HG03575 (cell line): ENCODE data around the gene HEBP1.

ENCODE experiments used
- ATAC-seq: cut with Tn5 transposase; IDR thresholded peaks from one replicate; pipeline ENCODE4 v1.9.1; 2021; ENCODE audit not compliant: unreplicated experiment, insufficient number of reproducible peaks, low FRiP score; ENCODE audit errors: extremely low read depth

Gene HEBP1

DNA sequence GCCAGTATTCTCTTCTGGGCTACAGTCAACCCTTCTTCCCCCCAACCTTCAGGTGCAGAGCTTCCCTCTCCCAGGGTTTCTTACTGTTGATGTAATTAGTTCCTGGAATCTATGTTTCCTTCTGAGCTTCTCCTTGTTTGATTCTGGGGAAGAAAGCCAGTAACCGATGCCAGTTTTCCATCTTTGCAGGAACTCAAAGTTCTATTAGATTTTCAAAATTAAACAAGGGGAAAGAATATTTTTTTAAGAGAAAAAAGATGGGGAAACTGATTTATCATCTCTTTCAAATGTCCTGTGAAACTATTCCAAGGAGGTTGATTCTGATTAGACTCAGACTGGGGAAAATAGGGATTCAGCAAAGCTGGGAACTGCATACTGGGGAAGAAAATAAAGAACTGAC, 26.2 kb upstream of the HEBP1 start:
- no peak for ATAC-seq

DNA sequence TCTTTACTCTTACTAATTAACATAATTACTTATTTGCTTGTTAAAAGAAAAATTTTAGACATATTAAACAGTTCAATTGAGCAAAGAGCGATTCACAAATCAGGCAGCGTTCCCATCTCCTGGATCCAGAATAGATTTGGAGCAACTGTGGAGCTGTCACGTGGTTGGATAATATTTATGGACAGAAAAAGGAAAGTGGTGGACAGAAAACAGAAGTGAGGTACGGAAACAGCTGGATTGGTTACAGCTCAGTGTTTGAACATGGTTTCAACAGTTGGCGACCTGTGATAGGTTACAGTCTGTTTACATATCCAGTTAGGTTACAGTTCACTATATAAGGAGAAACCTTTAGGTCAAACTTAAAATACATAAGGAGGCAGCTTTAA, 24.5 kb upstream of the HEBP1 start:
- no peak for ATAC-seq

DNA sequence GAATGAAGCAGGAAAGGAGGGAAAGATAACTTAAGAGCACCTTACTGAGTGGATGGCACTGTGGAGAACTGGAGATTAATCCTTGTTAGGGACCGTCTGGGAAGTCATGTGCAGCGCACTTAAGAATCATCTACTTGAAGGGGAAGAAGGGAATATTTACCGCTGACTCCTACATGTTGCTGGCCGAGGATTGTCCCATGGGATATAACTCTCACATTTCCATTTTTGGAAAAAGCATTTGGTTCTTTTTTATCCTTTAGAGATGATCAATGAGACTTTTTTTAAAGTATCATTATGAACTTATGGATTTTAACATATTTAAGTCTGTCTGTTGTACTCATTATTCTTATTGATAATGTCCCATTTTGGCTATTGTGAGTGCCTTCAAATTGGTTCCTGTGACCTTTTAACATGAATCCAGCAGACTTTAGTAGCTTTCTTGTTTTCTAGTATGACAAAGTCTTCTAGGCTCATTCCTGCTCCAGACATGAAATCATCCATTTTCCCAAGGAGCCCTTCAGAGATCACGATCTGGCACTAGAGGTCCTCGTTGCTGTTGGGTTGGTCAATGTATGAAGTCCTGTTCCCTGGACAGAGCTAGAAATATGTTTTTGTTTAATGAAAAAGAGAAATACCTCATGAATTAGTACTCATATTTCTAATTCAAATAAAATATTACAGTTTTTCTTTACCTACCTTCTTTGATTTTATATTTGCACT, 23.9 kb upstream of the HEBP1 start:
- no peak for ATAC-seq

DNA sequence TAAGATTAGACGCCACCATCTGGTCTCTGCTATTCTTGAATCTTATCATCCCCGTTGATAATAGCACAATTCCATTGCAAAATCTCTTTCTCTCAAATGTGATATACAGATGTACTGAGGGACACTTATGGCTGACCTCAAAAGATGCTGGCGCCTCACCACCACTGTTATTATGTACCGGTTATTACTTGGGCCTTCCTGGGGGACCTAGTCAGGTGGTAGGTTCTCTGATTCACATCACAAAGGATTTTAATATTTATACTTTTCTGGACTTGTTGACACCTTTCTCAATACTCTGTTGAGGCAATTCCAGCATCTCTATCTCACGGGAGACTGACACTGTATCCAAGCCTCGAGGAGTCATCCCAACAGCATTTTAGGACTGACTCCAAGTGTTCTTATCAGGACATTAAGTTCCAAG, 22.8 kb upstream of the HEBP1 start:
- no peak for ATAC-seq

DNA sequence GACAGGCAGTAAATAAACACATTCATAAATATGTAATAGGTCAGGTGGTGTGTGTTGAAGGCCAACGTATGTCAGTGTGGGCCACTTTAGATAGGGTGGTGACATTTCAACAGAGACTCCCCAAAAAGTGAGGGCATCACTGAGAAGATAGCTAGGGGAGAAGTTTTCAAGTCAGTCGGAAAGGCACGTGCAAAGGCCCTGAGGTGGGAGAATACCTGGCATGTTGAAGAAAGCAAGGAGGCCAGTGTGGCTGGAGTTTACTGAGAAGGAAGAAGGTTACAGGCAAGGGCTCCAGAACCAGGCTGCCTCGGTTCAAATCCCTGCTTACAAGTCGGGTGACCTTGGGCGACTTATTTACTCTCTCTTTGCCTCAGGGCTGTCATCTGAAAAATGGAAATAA, 11.0 kb upstream of the HEBP1 start:
- no peak for ATAC-seq

DNA sequence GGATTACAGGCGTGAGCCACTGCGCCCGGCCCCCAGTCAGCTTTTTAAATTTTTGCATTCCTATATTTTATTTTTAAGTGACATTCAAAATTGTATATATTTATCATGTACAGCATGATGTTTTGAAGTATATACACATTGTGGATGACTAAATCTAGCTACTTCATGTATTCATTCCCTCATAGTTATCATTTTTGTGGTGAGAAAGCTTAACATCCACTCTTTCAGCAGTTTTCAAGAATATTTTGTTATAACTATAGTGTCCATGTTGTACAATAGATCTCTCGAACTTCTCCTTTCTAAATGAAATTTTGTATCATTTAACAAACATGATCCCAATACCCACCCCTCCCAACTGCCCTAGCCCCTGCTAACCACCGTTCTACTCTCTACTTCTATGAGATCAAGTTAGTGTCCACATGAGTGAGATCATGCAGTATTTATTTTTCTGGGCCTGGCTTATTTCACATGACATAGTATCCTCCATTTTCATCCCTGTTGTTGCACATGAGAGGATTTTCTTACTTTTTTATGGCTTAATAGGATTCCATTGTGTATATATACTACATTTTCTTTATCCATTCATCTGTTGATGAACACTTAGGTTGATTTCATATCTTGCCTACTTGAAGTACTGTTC, 8.8 kb upstream of the HEBP1 start:
- no peak for ATAC-seq

DNA sequence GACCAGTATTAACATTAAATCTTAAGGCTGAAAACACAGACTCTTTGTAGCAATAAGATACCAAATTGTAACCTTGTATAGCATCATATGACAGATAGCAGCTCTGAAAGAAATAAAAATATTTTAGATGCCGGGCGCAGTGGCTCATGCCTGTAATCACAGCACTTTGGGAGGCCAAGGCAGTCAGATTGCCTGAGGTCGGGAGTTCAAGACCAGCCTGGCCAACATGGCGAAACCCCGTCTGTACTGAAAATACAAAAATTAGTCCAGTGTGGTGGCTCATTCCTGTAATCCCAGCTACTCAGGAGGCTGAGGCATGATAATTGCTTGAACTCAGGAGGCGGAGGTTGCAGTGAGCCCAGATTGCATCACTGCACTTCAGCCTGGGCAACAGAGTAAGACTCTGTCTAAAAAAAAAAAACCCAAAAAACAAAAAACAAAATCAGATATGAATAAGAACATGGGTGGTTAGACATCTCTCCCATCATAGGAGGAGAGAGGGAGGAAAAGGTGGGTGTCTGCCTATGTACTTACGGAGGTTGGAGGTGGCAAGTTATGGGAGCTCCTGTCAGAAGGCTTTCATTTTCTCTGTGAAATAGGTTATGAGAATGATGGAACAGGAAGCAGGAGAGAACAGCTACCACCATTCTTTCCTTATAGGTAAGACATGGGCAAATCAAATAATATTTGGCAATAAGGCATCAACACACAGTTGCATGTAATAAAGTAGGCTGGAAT, 7.6 kb upstream of the HEBP1 start:
- ATAC-seq: no peak

DNA sequence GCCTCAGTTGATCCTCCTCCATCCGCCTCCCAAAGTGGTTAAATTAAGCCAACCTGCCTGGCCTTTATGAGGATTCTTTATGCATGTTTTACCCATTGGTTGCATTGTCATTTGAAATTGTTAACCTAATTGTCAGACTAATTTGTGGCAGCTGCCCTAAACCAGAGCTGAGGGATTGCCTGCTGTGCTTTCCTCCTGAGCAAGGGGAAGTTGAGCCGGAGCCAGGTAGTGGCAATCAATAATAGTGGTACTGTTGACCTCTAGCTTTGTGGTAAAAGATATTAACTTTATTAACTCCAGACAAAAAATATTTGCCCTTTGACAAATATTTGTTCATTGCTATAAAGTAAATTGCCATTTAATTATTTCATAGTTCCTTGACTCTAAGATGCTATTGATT, 5.6 kb upstream of the HEBP1 start:
- no peak for ATAC-seq

DNA sequence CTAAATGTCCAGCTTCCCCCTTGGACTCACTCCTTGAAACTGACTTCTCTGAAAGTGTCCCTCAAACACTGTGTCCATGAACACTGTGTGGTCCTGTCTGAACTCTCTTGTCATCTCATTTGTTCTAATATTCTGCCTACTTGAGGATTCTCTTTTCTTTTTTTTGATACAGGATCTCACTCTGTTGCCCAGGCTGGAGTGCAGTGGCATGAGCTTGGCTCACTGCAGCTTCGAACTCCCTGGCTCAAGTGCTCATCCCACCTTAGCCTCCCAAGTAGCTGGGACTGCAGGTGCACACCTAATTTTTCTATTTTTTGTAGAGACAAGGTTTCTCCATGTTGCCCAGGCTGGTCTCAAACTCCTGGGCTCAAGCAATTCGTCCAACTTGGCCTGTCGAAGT, 4.9 kb upstream of the HEBP1 start:
- no peak for ATAC-seq

DNA sequence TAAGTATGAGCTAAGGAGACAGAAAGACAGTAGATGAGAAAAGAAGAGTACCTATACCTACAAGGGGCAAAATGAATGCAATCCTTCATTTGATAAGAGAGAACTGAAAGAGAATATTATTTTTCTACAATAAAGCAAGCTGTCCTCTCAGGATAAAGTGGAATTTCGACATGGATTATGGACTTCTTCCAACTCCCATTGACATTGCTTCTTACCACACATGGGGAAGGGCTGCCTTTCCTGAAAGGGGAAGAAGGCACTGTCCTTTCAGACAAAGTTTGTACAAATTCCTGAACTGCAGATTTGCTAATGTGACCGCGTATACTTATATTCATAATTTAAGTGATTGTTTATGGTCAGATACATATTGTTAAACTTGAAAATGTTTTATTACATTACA, 4.3 kb upstream of the HEBP1 start:
- no peak for ATAC-seq

DNA sequence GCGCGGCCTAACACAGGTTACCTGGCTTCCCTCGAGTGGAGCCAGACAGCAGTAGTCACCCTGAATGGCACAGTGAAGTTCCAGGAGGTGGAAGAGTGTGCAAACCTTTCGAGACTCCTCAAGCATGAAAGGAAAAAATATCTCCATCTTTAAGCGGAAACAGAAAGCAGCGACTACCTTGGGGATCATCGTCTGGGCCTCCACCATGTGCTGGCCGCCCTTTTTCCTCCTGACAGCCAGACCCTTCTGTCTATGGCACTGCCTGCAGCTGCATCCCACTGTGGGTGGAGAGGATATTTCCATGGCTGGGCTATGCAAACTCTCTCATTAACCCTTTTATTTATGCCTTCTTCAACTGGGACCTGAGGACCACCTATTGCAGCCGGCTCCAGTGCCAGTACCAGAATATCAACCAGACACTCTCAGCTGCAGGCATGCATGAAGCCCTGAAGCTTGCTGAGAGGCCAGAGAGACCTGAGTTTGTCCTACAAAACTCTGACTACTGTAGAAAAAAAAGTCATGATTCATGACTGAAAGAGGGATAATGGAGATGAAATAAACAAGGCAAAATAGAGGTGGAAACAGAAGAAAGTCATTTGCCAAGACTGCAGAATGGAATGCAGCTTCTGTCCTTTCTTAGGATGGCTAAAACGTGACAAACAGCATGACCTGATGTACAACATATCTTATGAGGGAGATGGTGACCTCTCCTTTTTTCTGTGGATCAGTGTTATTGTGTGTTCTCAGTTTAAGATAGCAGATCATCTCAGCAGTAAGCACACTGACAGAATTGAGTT, 2.4 kb upstream of the HEBP1 start:
- no peak for ATAC-seq

DNA sequence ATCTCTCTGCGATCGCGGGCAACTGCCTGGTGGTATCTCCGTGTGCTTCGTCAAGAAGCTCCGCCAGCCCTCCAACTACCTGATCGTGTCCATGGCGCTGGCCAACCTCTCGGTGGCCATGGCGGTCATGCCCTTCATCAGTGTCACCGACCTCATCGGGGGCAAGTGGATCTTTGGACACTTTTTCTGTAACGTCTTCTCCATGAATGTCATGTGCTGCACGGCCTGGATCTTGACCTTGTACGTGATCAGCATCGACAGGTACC, 1.6 kb upstream of the HEBP1 start:
- no peak for ATAC-seq

DNA sequence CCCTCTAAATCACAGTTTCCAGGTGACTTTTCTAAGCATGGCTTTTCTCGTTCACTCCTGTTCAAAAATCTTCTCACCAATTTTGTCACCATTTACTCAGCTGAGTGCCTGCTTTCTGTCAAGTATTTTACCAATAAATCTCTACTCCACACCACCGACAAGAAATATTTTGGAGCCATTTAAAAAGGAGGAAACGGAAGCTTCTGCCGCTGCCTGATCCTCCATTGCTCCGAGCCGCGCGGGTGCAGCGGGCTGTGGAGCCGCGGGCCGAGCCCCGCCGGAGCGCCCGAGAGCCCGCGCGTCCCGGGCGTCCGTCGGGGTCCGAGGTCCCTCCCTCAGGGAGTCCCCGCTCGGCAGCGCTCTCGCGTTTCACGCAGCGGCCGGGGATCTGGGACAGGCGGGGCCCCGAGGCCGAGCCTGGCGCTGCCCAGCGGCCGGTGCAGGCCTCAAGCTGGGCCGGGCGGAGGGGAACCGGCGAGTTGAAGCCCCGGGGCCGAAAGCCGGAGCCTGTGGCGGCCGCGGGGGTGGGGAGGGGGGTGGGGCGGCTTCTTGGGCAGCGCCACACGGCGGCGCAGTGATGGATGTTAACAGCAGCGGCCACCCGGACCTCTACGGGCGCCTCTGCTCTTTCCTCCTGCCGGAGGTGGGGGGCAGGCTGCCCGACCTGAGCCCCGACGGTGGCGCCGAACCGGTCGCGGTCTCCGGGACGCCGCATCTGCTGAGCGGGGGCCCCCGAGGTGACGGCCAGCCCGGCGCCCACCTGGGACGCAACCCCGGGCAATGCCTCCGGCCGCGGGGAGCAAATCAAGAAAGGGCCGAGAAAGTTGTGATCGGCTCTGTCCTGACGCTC, 1.1 kb upstream of the HEBP1 start:
- no peak for ATAC-seq

DNA sequence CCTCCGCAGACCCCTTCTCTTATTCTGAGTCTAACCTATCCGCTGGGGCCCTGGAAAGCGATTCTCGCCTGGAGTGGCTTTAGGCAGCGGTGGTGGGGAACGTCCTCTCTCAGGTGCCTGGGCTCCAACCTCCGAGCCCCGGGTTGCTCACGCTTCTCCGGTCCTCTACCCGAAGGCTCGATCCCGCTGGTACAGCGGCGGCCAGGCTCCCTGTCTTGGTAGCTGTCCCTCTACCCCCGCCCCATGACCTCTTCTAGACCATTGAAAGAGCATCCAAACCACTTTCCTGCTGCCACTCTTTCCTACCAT, 505 bp upstream of the HEBP1 start:
- no peak for ATAC-seq

DNA sequence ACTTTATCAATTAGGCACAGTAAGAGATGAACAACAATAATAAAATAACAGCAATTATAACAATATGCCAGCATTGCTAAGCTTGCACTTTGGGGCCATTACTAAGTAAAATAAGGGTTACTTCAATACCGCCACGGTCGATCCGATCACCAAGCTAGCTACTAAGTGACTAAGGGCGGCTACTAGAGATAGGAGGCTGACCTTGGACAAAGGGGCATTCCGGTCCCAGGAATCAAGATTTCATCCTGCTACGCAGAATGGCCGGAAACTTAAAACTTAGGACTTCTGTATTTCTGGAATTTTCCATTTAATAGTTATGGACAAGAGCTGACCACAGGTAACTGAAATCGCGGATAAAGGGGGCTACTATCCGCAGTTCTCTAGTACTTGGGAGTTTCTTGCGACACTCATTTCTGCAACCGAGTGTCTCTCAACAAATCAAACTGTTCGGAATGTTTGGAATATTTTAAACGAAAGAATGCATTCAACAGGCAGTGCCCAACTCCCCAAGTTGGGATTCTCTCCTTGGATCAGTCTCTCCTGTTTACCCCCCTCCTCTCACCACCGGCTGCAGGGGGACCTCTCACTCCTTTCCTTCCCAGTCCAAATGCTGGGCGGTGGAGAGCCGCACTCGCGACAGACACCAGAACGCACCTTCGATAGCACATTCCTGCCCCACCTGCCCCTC, 650 bp downstream of the HEBP1 start:
- ATAC-seq: no peak

DNA sequence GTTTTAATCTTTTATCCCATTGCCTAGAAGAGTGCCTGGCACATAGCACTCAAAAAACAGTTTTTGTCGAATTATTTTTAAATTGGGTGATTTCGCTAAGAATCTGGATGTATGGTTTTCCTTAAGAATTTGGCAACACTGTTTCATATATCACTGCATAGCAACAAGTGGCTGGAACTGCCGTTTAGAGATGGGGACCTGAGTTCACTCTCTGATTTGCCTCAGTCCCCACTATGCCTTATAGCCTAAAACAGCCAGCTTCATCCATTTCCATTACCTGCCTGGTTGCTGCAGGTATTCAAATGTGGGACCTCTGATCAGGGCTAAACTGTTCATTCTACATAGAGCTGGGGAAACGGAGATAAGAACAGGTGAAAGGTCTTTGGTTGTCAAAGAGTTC, 1.8 kb downstream of the HEBP1 start:
- no peak for ATAC-seq

DNA sequence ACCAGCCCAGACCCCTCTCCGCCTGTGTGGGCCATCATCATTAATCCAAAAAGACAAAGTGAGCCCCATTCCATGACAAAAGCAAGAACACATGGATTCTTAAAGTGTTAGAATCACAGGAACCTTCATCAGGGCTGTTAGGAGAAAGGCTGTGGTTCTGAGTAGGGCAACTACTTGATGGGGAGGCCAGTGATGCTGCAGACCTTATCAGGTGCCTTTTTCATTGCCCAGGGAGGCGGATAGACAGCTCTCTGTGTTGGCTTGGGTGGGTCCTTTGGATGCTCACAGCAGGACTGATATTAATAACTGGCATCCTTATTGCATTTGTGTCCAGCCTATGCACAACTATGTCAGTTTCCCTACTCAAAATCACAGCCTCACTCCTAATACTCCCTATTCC, 2.3 kb downstream of the HEBP1 start:
- ATAC-seq: no peak

DNA sequence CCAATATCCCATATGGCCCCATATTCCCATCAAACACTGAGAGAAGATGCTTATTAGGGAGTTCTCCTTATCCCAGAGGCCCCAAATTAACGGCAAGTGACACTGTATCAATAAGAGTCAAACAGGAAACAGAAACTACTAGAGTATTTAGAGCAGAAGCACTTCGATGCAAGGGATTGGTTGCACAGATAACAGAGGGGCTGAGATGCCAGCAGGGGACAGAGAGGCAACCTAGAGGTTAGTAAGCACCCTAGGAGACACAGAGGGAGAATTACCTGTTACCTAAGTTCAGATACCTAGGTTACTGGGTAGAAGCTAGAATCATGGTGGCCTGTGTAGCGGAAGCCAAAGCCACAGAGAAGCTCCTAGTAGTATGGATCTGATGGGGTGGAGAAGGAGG, 2.9 kb downstream of the HEBP1 start:
- ATAC-seq: no peak

DNA sequence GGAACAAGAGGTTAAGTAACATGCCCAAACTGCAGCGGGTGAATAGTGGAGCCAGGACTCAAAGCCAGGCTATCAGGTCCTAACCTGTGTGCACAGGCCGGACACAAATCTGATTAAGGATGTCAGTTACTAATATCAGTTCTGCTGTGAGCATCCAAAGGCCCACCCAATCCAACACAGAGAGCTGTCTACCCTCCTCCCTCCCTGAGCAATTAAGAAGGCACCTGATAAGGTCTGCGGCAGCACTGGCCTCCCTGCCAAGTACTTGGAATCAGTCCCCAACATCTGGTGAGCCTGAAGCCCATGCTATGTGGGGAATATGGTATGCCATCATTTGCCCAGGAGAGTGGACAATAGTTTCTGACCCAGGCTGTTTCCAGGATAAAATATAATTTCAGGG, 3.9 kb downstream of the HEBP1 start:
- no peak for ATAC-seq
